H1 (cell line): Measurements from ENCODE around the gene CROCC2. TPM values are rescaled to one million over a fixed set of nuclear protein-coding genes. Genes with fewer than 3 reads are reported as not detected.

Experiments
- CTCF ChIA-PET: fragments of 300-600 bp; sonication (Branson Sonifier 250); formaldehyde crosslinking; loops from one replicate; lab custom pipeline; 2021; ENCODE audit not compliant: partially characterized antibody; lab: Charles Lee
- POLR2A ChIA-PET: fragments of 300-600 bp; sonication (Branson Sonifier 250); formaldehyde crosslinking; loops from one replicate; lab custom pipeline; 2021; ENCODE audit warnings: inconsistent platforms; ENCODE audit not compliant: partially characterized antibody; lab: Charles Lee
- DNase-seq, 2 experiments: peaks; one replicate each; pipeline versions ENCODE4 v3.0.0 to v3.0.0-alpha.2; 2010 to 2022; ENCODE audit warnings: low spot score in 2 of 2, low read depth in 1 of 2, mixed read lengths in 1 of 2
- FAIRE-seq: peaks from 2 replicates; lab custom pipeline; 2011; peaks lifted over from hg19 to GRCh38; lab: Jason Lieb, UNC
- H2AFZ ChIP-seq: 2 replicates; pipeline ENCODE4 v1.8.1; 2012; ENCODE audit warnings: low read length, inconsistent platforms
- H2AK5ac ChIP-seq: 2 replicates; pipeline ENCODE4 v1.6.1; 2013; ENCODE audit warnings: low read depth, low read length
- H2BK120ac ChIP-seq: replicated peaks from 2 replicates; pipeline ENCODE3; 2013; ENCODE audit warnings: low read depth, low read length, inconsistent platforms
- H2BK12ac ChIP-seq: 2 replicates; pipeline ENCODE4 v1.6.1; 2013; ENCODE audit warnings: low read depth, low read length
- H2BK15ac ChIP-seq: 2 replicates; pipeline ENCODE4 v1.6.1; 2013; ENCODE audit warnings: low read length
- H2BK20ac ChIP-seq: 2 replicates; pipeline ENCODE4 v1.6.1; 2013; ENCODE audit warnings: low read length
- H2BK5ac ChIP-seq: 2 replicates; pipeline ENCODE4 v1.6.1; 2013; ENCODE audit warnings: low read depth, low read length
- H3K14ac ChIP-seq: 2 replicates; pipeline ENCODE4 v1.6.1; 2013; ENCODE audit warnings: inconsistent platforms; ENCODE audit not compliant: insufficient read length
- H3K18ac ChIP-seq: 2 replicates; pipeline ENCODE4 v1.6.1; 2013; ENCODE audit warnings: low read length; ENCODE audit errors: extremely low read depth
- H3K23ac ChIP-seq: 2 replicates; pipeline ENCODE4 v1.6.1; 2013; ENCODE audit warnings: inconsistent platforms; ENCODE audit not compliant: insufficient read length
- H3K23me2 ChIP-seq: 2 replicates; pipeline ENCODE4 v1.6.1; 2013; ENCODE audit warnings: low read depth, low read length
- H3K27ac ChIP-seq: 2 replicates; pipeline ENCODE4 v1.6.1; 2011; ENCODE audit warnings: low read depth, low read length, inconsistent platforms
- H3K27me3 ChIP-seq, 4 experiments: replicated peaks in 1 of 4; 1 replicate in 1 of 4; 2 replicates in 3 of 4; pipeline versions ENCODE4 v1.6.1 to v1.8.1; 2011 to 2013; ENCODE audit warnings: low read length in 3 of 4, mild to moderate bottlenecking in 3 of 4, inconsistent platforms in 2 of 4, mixed read lengths in 2 of 4, moderate library complexity in 1 of 4; ENCODE audit not compliant: control insufficient read depth in 3 of 4, insufficient read depth in 3 of 4; ENCODE audit errors: extremely low read depth in 1 of 4
- H3K36me3 ChIP-seq, 4 experiments: 2 replicates each; pipeline versions ENCODE4 v1.6.1 to v1.8.1; 2011 to 2013; ENCODE audit warnings: mild to moderate bottlenecking in 4 of 4, low read length in 3 of 4, moderate library complexity in 2 of 4, control low read depth in 1 of 4, inconsistent platforms in 1 of 4; ENCODE audit not compliant: insufficient read depth in 4 of 4, control insufficient read depth in 2 of 4
- H3K4ac ChIP-seq: replicated peaks from 2 replicates; pipeline ENCODE3; 2013; ENCODE audit warnings: low read length, low read depth, mixed read lengths, inconsistent platforms; ENCODE audit not compliant: insufficient read length
- H3K4me1 ChIP-seq, 4 experiments: replicated peaks in 1 of 4; 1 replicate in 1 of 4; 2 replicates in 3 of 4; pipeline versions ENCODE4 v1.6.1 to v1.8.1; 2011 to 2013; ENCODE audit warnings: low read length in 3 of 4, inconsistent platforms in 2 of 4, mixed read lengths in 1 of 4; ENCODE audit not compliant: insufficient read depth in 4 of 4, control insufficient read depth in 3 of 4
- H3K4me2 ChIP-seq, 2 experiments: 2 replicates each; pipeline versions ENCODE4 v1.6.1 to v1.8.1; 2011 to 2013; ENCODE audit warnings: low read depth in 2 of 2, low read length in 2 of 2, control low read depth in 1 of 2, inconsistent platforms in 1 of 2, mild to moderate bottlenecking in 1 of 2; ENCODE audit not compliant: insufficient read depth in 1 of 2
- H3K4me3 ChIP-seq, 4 experiments: fragments of 200-600, 300-600 bp in 1 of 4; sonication (generic), shearing (Covaris generic), sonication (Bioruptor Twin) in 1 of 4; 2 replicates each; pipeline versions ENCODE4 v1.5.1 to v1.8.1; 2011 to 2016; ENCODE audit warnings: low read length in 4 of 4, low read depth in 3 of 4, control low read depth in 2 of 4, inconsistent platforms in 2 of 4, mild to moderate bottlenecking in 2 of 4, mixed read lengths in 1 of 4, moderate library complexity in 1 of 4; ENCODE audit not compliant: insufficient read depth in 2 of 4; ENCODE audit errors: extremely low read depth in 1 of 4
- H3K56ac ChIP-seq: replicated peaks from 2 replicates; pipeline ENCODE3; 2013; ENCODE audit warnings: low read depth, mild to moderate bottlenecking, mixed read lengths, low read length, inconsistent platforms; ENCODE audit not compliant: insufficient read length
- H3K79me1 ChIP-seq: 2 replicates; pipeline ENCODE4 v1.6.1; 2013; ENCODE audit warnings: low read depth, low read length, control low read depth
- H3K79me2 ChIP-seq, 2 experiments: 2 replicates each; pipeline versions ENCODE4 v1.6.1 to v1.8.1; 2012 to 2013; ENCODE audit warnings: low read length in 2 of 2, mild to moderate bottlenecking in 2 of 2, inconsistent platforms in 1 of 2; ENCODE audit not compliant: insufficient read depth in 2 of 2, control insufficient read depth in 1 of 2
- H3K9ac ChIP-seq, 4 experiments: replicated peaks in 1 of 4; 1 replicate in 1 of 4; 2 replicates in 3 of 4; pipeline versions ENCODE4 v1.6.1 to v1.8.1; 2011 to 2013; ENCODE audit warnings: low read depth in 3 of 4, low read length in 3 of 4, control low read depth in 2 of 4, mild to moderate bottlenecking in 2 of 4, moderate library complexity in 2 of 4, inconsistent platforms in 1 of 4; ENCODE audit errors: extremely low read depth in 1 of 4
- H3K9me3 ChIP-seq, 2 experiments: 2 replicates each; pipeline versions ENCODE4 v1.6.1 to v1.8.1; 2012 to 2013; ENCODE audit warnings: mild to moderate bottlenecking in 2 of 2, moderate library complexity in 2 of 2, control low read depth in 1 of 2, inconsistent platforms in 1 of 2, low read depth in 1 of 2, low read length in 1 of 2, mixed read lengths in 1 of 2; ENCODE audit not compliant: insufficient read depth in 2 of 2
- H4K20me1 ChIP-seq, 2 experiments: replicated peaks in 1 of 2; 2 replicates each; pipeline versions ENCODE3 to v1.8.1; 2011 to 2013; ENCODE audit warnings: inconsistent platforms in 2 of 2, low read length in 2 of 2, mild to moderate bottlenecking in 1 of 2; ENCODE audit not compliant: insufficient read depth in 2 of 2, control insufficient read depth in 1 of 2
- H4K5ac ChIP-seq: 2 replicates; pipeline ENCODE4 v1.6.1; 2013; ENCODE audit warnings: low read length, low read depth, mixed read lengths, inconsistent platforms; ENCODE audit not compliant: insufficient read length
- H4K8ac ChIP-seq: 2 replicates; pipeline ENCODE4 v1.8.0; 2013; ENCODE audit warnings: mild to moderate bottlenecking, moderate library complexity, low read length, inconsistent platforms; ENCODE audit not compliant: insufficient read depth; ENCODE audit errors: extremely low read depth
- H4K91ac ChIP-seq: replicated peaks from 2 replicates; pipeline ENCODE3; 2013; ENCODE audit warnings: low read length, mixed read lengths, inconsistent platforms; ENCODE audit not compliant: insufficient read length
- EZH2 ChIP-seq: fragments of 200-600 bp; sonication (generic); IDR thresholded peaks from 2 replicates; pipeline ENCODE4 v1.7.1; 2012; ENCODE audit warnings: low read depth, mild to moderate bottlenecking, moderate library complexity, low read length, inconsistent platforms; ENCODE audit not compliant: severe bottlenecking
- WGBS, 2 experiments: shearing (Covaris generic) in 1 of 2; methylation state at CpG; one replicate each; pipeline versions ENCODE4 v1.1.6 to v1.1.7; 2013 to 2015; ENCODE audit warnings: low lambda C conversion rate in 2 of 2, mixed read lengths in 2 of 2, inconsistent platforms in 1 of 2, low coverage in 1 of 2, missing lambda C conversion rate in 1 of 2; ENCODE audit not compliant: insufficient replicate concordance in 2 of 2, insufficient coverage in 1 of 2, insufficient read length in 1 of 2; ENCODE audit errors: extremely low coverage in 1 of 2, missing lambda C conversion rate in 1 of 2; 5-methylcytosine and 5-hydroxymethylcytosine counted together
- polyA plus RNA-seq, 7 experiments: library from polyadenylated mRNA; depleted of rRNA in 3 of 7; stranded (reverse) in 5 of 7; unstranded in 2 of 7; fragments of >200 nt in 5 of 7; fragments of 200-250 nt in 2 of 7; gene quantifications; 1 replicate in 5 of 7; 2 replicates in 1 of 7; 4 replicates in 1 of 7; pipeline versions ENCODE4 v1.2.1 to v1.2.3, GENCODE V29; 2011 to 2013; ENCODE audit warnings: missing spikeins in 2 of 7, mixed read lengths in 2 of 7
- total RNA-seq: library from RNA; stranded (reverse); fragmentation: NEBNext Ultra II Directional; extraction: Animal tissue kit (Norgen Biotek cat#: 25700); gene quantifications from 2 replicates; pipeline ENCODE4 v1.2.1, GENCODE V29; 2021

The CROCC2 gene
- total and polyA plus RNA-seq, 2 of the 8 experiments (the other 6 are each of a cell fraction or from before 2014, with no cell fraction given), result not detected

DNA sequence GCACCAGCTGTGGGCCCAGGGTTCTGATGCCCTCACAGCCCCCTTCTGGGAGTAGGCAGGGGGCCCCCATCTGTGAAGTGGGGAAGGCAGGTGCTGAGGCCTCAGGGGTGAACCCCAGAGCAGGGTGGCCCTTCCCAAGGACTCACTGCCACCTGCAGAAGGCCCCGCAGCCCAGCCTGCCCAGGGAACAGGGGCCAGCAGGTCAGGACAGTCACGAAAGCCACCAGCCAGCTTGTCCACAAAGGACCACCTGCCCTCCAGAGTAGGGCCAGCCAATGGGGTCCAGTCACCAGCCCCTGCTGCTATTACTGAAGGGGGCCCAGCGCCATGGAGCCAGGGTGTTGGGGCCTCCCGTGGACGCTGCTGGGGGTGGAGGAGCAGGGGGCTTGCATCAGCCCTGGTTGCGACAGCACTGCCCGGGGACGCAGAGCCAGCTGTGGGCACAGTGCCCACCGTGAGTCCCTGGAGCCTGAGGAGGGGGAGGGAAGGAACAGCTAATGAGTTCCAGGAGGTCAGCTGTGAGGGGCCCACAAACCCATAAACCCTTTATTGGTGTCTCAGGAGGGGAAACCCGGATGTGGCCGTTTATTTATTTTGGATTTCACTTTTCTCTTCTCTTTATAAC is 80.8 kb downstream of the CROCC2 start:
- H3K79me2 ChIP-seq, result no peaks in the 10 kb centered on the region
- no peak overlapping the region for H3K27ac ChIP-seq
- peaks cover 0 to 3% (median 0%) of the 10 kb centered on the region in 4 experiments; a peak in 1 of 7 replicates for H3K4me1 ChIP-seq
- 79% methylated on average over 11 of the region's 11 CpGs; no CpG with 5 or more reads in 1 of the 2 experiments for WGBS, 2 experiments
- CTCF ChIA-PET, result interaction anchor here (0.6 to 2.4 kb wide), 4 partner anchors 23 to 286 kb away, joined by 3 to 15 read pairs (median 3); no protein-coding TSS in a partner anchor
- H4K5ac ChIP-seq, result no peak overlapping the region
- no peak overlapping the region for H2BK20ac ChIP-seq
- H2BK12ac ChIP-seq, result no peak overlapping the region
- POLR2A ChIA-PET, result no interaction called here
- H2BK15ac ChIP-seq, result no peak overlapping the region
- TF ChIP-seq EZH2, result no peak
- H2AFZ ChIP-seq, result no peak overlapping the region
- no peaks in the 10 kb centered on the region for H3K36me3 ChIP-seq
- H2BK5ac ChIP-seq, result no peak overlapping the region
- H3K23me2 ChIP-seq, result peaks cover 2% of the 10 kb centered on the region; the same call in 1 of the 2 replicates
- H2AK5ac ChIP-seq, result no peak overlapping the region
- no peak overlapping the region for H4K8ac ChIP-seq
- no peak overlapping the region for H3K4ac ChIP-seq
- H3K56ac ChIP-seq, result no peak overlapping the region
- no peak for FAIRE-seq
- no peak overlapping the region for H3K23ac ChIP-seq
- DNase-seq, result peak in 1 of 2 experiments; percentile 43
- H3K18ac ChIP-seq, result no peak overlapping the region
- H4K20me1 ChIP-seq, result peaks cover 0 to 4% of the 10 kb centered on the region in 2 experiments
- H3K79me1 ChIP-seq, result no peaks in the 10 kb centered on the region
- peaks cover 6 to 21% of the 10 kb centered on the region in 2 experiments; a peak in 3 of 4 replicates for H3K9me3 ChIP-seq
- no peak overlapping the region for H3K4me3 ChIP-seq
- H3K14ac ChIP-seq, result no peak overlapping the region
- H3K27me3 ChIP-seq, result peaks cover 0 to 3% (median under 1%) of the 10 kb centered on the region in 4 experiments; a peak in 3 of 7 replicates
- no peak overlapping the region for H3K4me2 ChIP-seq
- H2BK120ac ChIP-seq, result no peak overlapping the region
- H4K91ac ChIP-seq, result no peak overlapping the region
- no peak overlapping the region for H3K9ac ChIP-seq
